AG04450 (cell line): ENCODE data around the gene TEX48. TPM values are rescaled to one million over a fixed set of nuclear protein-coding genes. Genes with fewer than 3 reads are reported as not detected.

Experiments
- CTCF ChIA-PET: fragments of 300-600, 350-600 bp; formaldehyde crosslinking; extraction: SDS; loops from one replicate; lab custom pipeline; 2022; ENCODE audit warnings: antibody characterized with exemption, inconsistent platforms; lab: Charles Lee
- POLR2A ChIA-PET: fragments of 350-600 bp; formaldehyde crosslinking; extraction: SDS; loops from one replicate; lab custom pipeline; 2021; ENCODE audit warnings: antibody characterized with exemption, inconsistent platforms; lab: Yijun Ruan, JAX
- DNase-seq: peaks from one replicate; pipeline ENCODE4 v3.0.0-alpha.2; 2011; ENCODE audit warnings: low read depth, low spot score
- H3K27ac ChIP-seq: one replicate; pipeline ENCODE4 v1.5.1; 2012; ENCODE audit warnings: low read depth, low read length, control low read depth
- H3K27me3 ChIP-seq: one replicate; pipeline ENCODE4 v1.6.0; 2012; ENCODE audit warnings: low read length; ENCODE audit not compliant: control insufficient read depth, insufficient read depth
- H3K4me3 ChIP-seq: 2 replicates; pipeline ENCODE4 v1.5.1; 2011; ENCODE audit warnings: mild to moderate bottlenecking, low read depth, low read length, control low read depth
- H3K9me3 ChIP-seq: 2 replicates; pipeline ENCODE4 v1.5.1; 2012; ENCODE audit warnings: low read length; ENCODE audit not compliant: control insufficient read depth, insufficient read depth
- polyA plus RNA-seq: library from polyadenylated mRNA; depleted of rRNA; stranded (reverse); fragments of >200 nt; gene quantifications from 2 replicates; pipeline ENCODE4 v1.2.3, GENCODE V29; 2011
- TF ChIP-seq, protein P1 (sequence below): IDR thresholded peaks from 2 replicates; pipeline ENCODE4 v1.5.1; 2011; ENCODE audit warnings: low read depth, low read length, control low read depth, inconsistent platforms

The TEX48 gene
- polyA plus RNA-seq, 1 experiment: not detected

DNA sequence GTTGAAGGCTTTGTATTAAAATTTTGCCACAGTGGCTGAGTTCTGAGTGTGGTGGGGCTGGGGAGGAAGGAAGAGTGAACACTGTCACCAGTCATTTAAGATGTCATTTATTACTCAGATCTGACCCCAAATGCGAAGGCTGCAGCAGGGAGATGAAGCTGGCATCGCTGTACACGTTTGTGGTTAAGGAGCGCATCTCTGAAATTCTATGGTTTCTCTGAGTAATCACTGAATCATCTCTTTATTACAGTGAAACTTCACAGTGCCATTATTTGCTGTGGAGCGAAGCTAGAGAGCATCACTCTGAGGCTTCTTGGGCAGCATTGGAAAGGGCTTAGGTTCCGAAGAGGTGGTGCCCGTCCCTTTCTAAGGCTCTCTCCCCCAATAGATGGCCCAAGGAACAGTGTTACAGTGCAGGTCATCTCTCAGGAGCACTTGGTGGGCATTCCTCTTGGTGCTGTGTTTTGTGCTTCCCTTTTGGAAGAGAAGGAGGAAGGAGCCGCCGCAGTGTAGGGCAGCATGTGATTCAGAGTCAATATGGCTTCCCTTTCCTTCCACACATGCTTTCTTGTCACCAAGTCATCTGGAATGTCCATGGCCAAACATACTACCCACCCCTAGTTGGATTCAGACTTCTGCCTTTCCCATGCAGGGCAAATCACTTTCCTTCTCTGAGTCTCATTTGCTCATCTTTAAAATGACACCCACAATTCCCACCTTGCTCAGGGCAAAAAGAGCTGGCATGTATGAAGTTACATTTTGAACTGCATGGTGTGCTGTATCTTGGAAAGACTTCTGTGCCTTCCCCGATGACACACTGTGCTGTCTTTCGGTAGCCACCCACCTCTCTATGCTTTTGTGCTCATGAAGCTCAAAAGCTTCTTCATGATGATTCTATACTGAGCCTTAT lies 9.3 kb upstream of the TEX48 start:
- Histone ChIP-seq H3K4me3 (no peak overlapping the region), H3K27ac (peak overlapping the region; percentile 74), H3K27me3 (no peaks in the 10 kb centered on the region), H3K9me3 (no peaks in the 10 kb centered on the region)
- ChIA-PET POLR2A (interaction anchor here (0.6 to 2.0 kb wide), 4 partner anchors 14 to 498 kb away, joined by 3 to 11 read pairs (median 3); no protein-coding TSS in a partner anchor), CTCF (interaction anchor here (1.0 to 2.8 kb wide), 5 partner anchors 10 to 286 kb away, joined by 3 to 13 read pairs (median 5); no protein-coding TSS in a partner anchor)
- peak; percentile 62 for DNase-seq
- TF ChIP-seq, protein P1, sequence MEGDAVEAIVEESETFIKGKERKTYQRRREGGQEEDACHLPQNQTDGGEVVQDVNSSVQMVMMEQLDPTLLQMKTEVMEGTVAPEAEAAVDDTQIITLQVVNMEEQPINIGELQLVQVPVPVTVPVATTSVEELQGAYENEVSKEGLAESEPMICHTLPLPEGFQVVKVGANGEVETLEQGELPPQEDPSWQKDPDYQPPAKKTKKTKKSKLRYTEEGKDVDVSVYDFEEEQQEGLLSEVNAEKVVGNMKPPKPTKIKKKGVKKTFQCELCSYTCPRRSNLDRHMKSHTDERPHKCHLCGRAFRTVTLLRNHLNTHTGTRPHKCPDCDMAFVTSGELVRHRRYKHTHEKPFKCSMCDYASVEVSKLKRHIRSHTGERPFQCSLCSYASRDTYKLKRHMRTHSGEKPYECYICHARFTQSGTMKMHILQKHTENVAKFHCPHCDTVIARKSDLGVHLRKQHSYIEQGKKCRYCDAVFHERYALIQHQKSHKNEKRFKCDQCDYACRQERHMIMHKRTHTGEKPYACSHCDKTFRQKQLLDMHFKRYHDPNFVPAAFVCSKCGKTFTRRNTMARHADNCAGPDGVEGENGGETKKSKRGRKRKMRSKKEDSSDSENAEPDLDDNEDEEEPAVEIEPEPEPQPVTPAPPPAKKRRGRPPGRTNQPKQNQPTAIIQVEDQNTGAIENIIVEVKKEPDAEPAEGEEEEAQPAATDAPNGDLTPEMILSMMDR: no peak

DNA sequence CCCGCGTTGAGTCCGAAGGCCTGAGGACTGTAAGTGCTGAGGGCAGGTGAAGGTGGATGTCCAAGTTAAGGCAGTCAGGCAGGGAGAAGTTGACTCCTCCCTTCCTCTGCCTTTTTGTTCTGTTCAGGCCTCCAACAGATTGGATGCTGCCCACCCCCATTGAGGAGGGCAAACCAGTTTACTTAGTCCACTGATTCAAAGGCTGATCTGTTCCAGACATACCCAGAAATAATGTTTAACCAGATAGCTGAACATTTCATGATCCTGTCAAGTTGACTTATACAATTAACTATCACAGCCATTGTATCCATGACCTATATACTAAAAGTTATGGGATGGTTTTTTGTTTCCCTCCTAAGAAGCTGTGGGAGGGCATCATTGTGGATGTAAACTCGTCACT lies 8.3 kb upstream of the TEX48 start:
- CTCF ChIA-PET: interaction anchor here (1.2 to 2.8 kb wide), 3 partner anchors 9 to 324 kb away, joined by 5 to 13 read pairs (median 5); no protein-coding TSS in a partner anchor
- no peak for DNase-seq
- Histone ChIP-seq H3K27ac (no peak overlapping the region), H3K4me3 (no peak overlapping the region), H3K9me3 (peaks cover 2% of the 10 kb centered on the region), H3K27me3 (no peaks in the 10 kb centered on the region)
- POLR2A ChIA-PET: interaction anchor here (0.5 to 2.0 kb wide), 3 partner anchors 34 to 499 kb away, joined by 3 to 11 read pairs (median 3); no protein-coding TSS in a partner anchor
- TF ChIP-seq, protein P1: no peak

DNA sequence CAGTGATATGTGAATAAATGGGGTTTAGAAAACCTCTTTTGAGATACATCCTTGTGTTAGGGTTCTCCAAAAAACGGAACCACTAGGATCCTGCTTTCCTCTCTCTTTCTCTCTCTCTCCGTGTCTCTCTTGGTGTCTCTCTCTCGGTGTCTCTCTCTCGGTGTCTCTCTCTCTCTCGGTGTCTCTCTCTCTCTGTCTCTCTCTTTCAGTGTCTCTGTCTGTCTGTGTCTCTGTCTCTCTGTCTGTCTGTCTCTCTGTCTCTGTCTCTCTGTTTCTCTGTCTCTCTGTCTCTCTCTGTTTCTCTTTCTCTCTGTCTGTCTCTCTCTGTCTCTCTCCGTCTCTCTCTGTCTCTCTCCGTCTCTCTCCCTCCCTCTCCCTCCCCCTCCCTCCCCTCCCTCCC lies 7.8 kb upstream of the TEX48 start:
- ChIA-PET POLR2A (interaction anchor here (0.5 kb wide), 1 partner anchor 186 kb away, joined by 3 read pairs; no protein-coding TSS in a partner anchor), CTCF (interaction anchor here (1.2 to 2.8 kb wide), 3 partner anchors 9 to 325 kb away, joined by 5 to 13 read pairs (median 5); no protein-coding TSS in a partner anchor)
- H3K27me3 ChIP-seq: no peaks in the 10 kb centered on the region
- TF ChIP-seq, protein P1: no peak
- no peak overlapping the region for H3K4me3 ChIP-seq
- H3K9me3 ChIP-seq: peaks cover 5% of the 10 kb centered on the region
- H3K27ac ChIP-seq: no peak overlapping the region
- DNase-seq: no peak

DNA sequence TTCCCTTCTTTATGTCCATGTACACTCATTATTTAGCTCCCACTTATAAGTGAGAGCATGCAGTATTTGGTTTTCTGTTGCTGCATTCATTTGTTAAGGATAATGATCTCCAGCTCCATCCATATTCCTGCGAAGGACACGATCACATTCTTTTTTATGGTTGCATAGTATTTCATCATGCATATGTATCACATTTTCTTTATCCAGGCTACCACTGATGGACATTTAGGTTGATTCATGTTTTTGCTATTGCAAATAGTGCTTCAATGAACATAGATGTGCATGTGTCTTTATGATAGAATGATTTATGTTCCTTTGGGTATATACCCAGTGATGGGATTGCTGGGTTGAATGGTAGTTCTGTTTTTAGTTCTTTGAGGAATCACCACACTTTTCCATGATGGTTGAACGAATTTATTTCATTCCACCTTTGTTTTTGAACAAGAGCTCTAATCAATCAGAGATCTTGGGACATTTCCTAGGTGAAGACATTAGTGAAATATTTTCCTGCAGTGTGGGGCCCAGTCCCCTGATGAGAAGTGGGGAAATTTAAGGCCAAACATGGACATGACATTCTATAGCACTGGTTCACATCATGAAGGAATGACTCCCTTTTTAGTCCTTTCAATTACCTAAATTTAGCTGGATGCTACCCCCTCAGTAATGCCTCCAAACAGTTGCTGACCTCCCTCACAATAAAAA lies 7.1 kb upstream of the TEX48 start:
- TF ChIP-seq, protein P1: no peak
- Histone ChIP-seq H3K4me3 (no peak overlapping the region), H3K27me3 (no peaks in the 10 kb centered on the region), H3K9me3 (peaks cover 5% of the 10 kb centered on the region), H3K27ac (no peak overlapping the region)
- ChIA-PET CTCF (interaction anchor here (0.5 to 2.8 kb wide), 4 partner anchors 8 to 325 kb away, joined by 3 to 13 read pairs (median 6); no protein-coding TSS in a partner anchor), POLR2A (no interaction called here)
- no peak for DNase-seq
